ENCODE results near the gene CTNNB1. TPM values are rescaled to one million over a fixed set of nuclear protein-coding genes. Genes with fewer than 3 reads are reported as not detected.
"Not testable (repeated sequence)": the region's sequence is repeated elsewhere in the genome, so short reads cannot be mapped to it uniquely, and the experiment has no call there.

CTNNB1 gene
- polyA plus RNA-seq, 4 donors: 427 to 513 (median 475) TPM

- no peak for DNase-seq (ENCODE audit: low read depth in 4 of 4, low spot score in 3 of 4)
Measured at GRCh38 chr3:41248525-41248924, 49.2 kb downstream of the CTNNB1 start.

GRCh38 chr3:41249318-41249717, 50.0 kb downstream of the CTNNB1 start:
- DNase-seq (ENCODE audit: low read depth in 4 of 4, low spot score in 3 of 4): no peak

DNA sequence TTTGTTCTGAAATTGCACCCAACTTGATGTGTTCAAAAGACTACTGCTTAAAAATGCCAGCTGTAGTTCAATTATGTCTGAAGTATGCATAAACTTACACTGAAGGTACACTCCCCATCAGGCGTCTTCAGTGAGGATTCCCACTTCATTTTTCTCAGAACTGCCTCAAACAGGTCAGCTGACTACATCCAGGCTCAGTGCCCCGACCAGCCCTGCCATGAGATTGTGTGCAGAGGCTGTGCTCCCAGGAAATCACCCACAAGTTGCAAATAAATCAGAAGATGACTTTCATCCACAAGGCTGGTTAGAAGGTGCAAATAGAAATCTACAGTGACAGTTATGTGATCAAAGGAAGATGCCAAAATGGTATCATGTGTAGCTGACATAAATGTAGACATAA, 51.5 kb downstream of the CTNNB1 start:
- no peak for DNase-seq (ENCODE audit: low read depth in 4 of 4, low spot score in 3 of 4)

- no peak for DNase-seq (ENCODE audit: low read depth in 4 of 4, low spot score in 3 of 4)
Measured at GRCh38 chr3:41251593-41251992, 52.3 kb downstream of the CTNNB1 start.

GRCh38 chr3:41258239-41258800, 59.0 kb downstream of the CTNNB1 start:
- no peak for DNase-seq (ENCODE audit: low read depth in 4 of 4, low spot score in 3 of 4)

DNA sequence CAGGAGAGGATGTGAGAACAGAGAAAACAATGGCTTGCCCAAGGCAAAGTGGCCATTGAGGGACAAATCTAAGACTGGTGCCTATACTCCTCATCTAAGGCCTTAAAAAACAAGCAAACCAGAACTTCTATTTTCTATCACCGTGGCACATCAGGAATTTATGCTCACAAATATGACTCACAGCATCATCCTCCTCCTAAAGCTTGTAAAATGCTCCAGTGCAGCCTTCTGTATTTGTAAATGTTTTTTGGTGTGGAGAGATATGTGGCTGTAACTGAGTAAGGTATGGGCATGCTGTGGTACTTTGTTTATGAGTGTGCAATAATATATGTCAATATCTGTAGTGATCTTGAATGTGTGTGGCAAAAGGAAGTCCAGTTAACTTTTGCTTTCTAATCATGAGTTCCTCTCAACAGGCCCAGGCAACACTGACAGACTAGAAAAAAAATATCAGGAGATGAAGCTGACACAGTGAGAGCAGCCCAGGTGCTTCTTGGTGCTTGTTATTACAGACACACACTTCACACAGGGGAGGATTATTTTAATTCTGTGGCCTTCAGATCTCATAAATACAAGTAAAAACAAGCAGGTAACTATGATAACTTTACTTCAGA, 60.3 kb downstream of the CTNNB1 start:
- no peak for DNase-seq (ENCODE audit: low read depth in 4 of 4, low spot score in 3 of 4)

DNA sequence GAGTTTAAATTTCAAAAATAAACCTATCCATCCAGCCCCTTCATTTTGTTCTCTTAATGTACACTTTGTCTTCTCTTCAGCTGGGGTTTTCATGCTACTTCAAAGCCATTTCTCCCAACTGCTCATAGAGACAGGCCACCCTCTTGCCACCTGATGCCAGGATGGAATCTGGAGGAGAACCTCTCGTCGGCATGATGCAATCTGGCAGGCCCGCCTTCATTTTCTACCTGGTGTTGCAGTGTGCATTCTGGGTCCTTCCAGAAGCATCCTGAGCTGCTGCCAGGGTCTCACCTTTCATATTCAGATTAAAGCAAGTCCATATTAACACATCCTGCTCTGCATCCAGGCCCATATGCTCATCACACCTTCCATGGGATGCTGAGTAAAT, 60.8 kb downstream of the CTNNB1 start:
- DNase-seq (ENCODE audit: low read depth in 4 of 4, low spot score in 3 of 4): no peak

GRCh38 chr3:41265011-41265545, 65.8 kb downstream of the CTNNB1 start:
- no peak for DNase-seq (ENCODE audit: low read depth in 4 of 4, low spot score in 3 of 4)

DNA sequence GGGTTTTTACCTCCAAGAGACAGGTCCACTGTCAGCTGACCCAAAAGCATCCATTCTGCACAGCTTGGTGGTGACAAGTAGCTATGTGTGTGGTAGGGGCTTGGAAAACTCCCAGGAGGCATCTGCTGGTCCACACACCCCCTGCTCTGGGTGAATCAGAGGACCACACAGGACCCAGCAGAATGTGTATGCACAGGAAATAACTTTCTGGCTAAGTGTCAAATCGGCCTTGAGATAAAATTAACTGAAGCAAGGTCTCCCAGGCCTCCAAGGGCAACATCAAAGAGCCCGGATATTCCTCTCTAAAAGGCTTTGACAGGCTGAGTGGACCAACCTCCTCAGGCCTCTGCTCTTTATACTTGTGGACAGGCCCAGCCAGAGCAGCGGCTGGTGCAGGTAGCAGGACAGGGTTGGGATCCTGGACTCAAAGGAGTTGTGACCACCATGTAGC, 66.5 kb downstream of the CTNNB1 start:
- DNase-seq (ENCODE audit: low read depth in 4 of 4, low spot score in 3 of 4): no peak

- no peak for DNase-seq (ENCODE audit: low read depth in 4 of 4, low spot score in 3 of 4)
Measured at GRCh38 chr3:41267975-41268640, 68.8 kb downstream of the CTNNB1 start.

- DNase-seq (ENCODE audit: low read depth in 4 of 4, low spot score in 3 of 4): no peak
Measured at GRCh38 chr3:41272667-41273066, 73.4 kb downstream of the CTNNB1 start.

GRCh38 chr3:41274944-41275668, 75.8 kb downstream of the CTNNB1 start:
- DNase-seq (ENCODE audit: low read depth in 4 of 4, low spot score in 3 of 4): no peak

DNA sequence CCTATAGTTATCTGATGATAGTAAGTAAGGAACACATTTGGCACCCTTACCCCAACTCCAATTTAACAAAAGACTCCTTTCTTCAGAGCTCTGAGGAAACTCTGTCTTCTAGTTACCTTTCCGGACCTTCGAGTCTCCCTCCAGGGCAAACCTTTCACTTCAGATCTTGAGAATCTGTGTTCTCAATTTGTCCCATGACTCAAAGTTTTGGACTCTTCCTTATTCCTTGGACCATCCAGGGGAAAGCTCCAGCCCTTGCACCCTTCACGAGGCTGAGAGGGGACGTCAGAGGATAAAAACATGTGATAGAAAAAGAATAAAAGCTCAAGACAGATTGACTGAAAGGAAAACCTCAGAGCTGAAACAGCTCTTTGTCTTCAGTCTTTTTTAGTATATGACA, 76.9 kb downstream of the CTNNB1 start:
- DNase-seq (ENCODE audit: low read depth in 4 of 4, low spot score in 3 of 4): no peak

- DNase-seq (ENCODE audit: low read depth in 4 of 4, low spot score in 3 of 4): no peak
Measured at GRCh38 chr3:41277790-41278465, 78.6 kb downstream of the CTNNB1 start.

GRCh38 chr3:41284934-41285333, 85.6 kb downstream of the CTNNB1 start:
- not testable (repeated sequence) for DNase-seq (ENCODE audit: low read depth in 4 of 4, low spot score in 3 of 4)

DNA sequence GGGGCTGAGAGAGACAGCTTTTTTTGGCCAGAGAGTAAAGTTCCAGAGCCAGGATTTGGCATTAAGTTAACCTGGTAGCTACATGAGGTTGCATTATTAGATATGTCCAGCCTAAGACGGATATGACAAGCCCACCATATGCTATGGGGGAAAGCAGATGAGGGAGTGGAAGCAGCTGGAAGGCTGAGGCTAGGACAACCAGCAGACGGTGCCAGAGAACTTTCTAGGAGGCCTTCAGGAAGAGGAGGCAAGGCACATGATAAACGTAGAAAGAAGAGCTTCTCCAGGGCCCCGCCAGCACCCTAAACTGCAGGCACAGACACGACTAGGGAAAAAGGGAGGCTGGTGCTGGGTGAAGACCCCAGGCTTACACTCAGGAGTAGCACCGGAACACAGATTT, 87.0 kb downstream of the CTNNB1 start:
- DNase-seq (ENCODE audit: low read depth in 4 of 4, low spot score in 3 of 4): no peak

GRCh38 chr3:41288785-41289184, 89.5 kb downstream of the CTNNB1 start:
- no peak for DNase-seq (ENCODE audit: low read depth in 4 of 4, low spot score in 3 of 4)
